Sigmoid colon (tissue), 7 donors: Measurements from ENCODE around the gene HBG1. TPM values are rescaled to one million over a fixed set of nuclear protein-coding genes. Genes with fewer than 3 reads are reported as not detected.

Experiments used
- DNase-seq: peaks from one replicate; pipeline ENCODE4 v3.0.0-alpha.2; 2019
- H3K27ac ChIP-seq, 4 donors: fragments of 200-600 bp; sonication (generic); one replicate each; pipeline ENCODE4 v1.5.1; 2016 to 2019; ENCODE audit warnings: mild to moderate bottlenecking in 1 of 4
- H3K27me3 ChIP-seq, 3 donors: fragments of 200-600 bp; sonication (generic); one replicate each; pipeline ENCODE4 v1.5.1; 2019; ENCODE audit warnings: mild to moderate bottlenecking in 1 of 3
- H3K36me3 ChIP-seq, 4 donors: fragments of 200-600 bp; sonication (generic); one replicate each; pipeline ENCODE4 v1.5.1; 2016 to 2019
- H3K4me1 ChIP-seq, 4 donors: fragments of 200-600 bp; sonication (generic); one replicate each; pipeline ENCODE4 v1.5.1; 2017 to 2019
- H3K4me3 ChIP-seq, 4 donors: fragments of 200-600 bp; sonication (generic); one replicate each; pipeline ENCODE4 v1.5.1; 2017 to 2019; ENCODE audit warnings: mild to moderate bottlenecking in 2 of 4, moderate library complexity in 1 of 4
- H3K9me3 ChIP-seq, 4 donors: fragments of 200-600 bp in 3 of 4; sonication (generic) in 3 of 4; one replicate each; pipeline versions ENCODE4 v1.5.1 to v1.6.1; 2013 to 2019
- EP300 ChIP-seq, 4 donors: sonication (generic); formaldehyde crosslinking; IDR thresholded peaks; one replicate each; pipeline ENCODE4 v1.6.1; 2017; ENCODE audit warnings: antibody characterized with exemption in 4 of 4
- POLR2A ChIP-seq, 2 donors: fragments of 450-650 bp; IDR thresholded peaks; one replicate each; pipeline ENCODE4 v1.6.1; 2016; ENCODE audit warnings: antibody characterized with exemption in 2 of 2, mild to moderate bottlenecking in 2 of 2, moderate library complexity in 2 of 2
- POLR2AphosphoS5 ChIP-seq, 4 donors: sonication (generic); formaldehyde crosslinking; IDR thresholded peaks; one replicate each; pipeline ENCODE4 v1.6.1; 2017; ENCODE audit warnings: antibody characterized with exemption in 4 of 4
- WGBS, 2 donors: extraction: QIAGEN DNeasy Blood & Tissue Kit; methylation state at CpG; one replicate each; pipeline ENCODE4 v1.1.7; 2013; 5-methylcytosine and 5-hydroxymethylcytosine counted together
- intact Hi-C: fragments of 100-400 bp; cut with DNase I; formaldehyde crosslinking; loops from one replicate; pipeline ENCODE4 v1.15.1; 2023
- polyA plus RNA-seq, 3 donors: library from polyadenylated mRNA; stranded (reverse); fragments of 200-250 nt; gene quantifications; one replicate each; pipeline ENCODE4 v1.2.3, GENCODE V29; 2013
- total RNA-seq, 4 donors: library from RNA; depleted of rRNA; stranded (reverse); fragments of >200 nt; gene quantifications; one replicate each; pipeline ENCODE4 v1.1.0, GENCODE V29; 2016
- TF ChIP-seq, protein P1 (sequence below), 4 experiments: fragments of 450-650 bp in 3 of 4; fragments of 200-600 bp in 1 of 4; IDR thresholded peaks; one replicate each; pipeline ENCODE4 v1.5.1; 2016 to 2019; ENCODE audit warnings: antibody characterized with exemption in 4 of 4, mild to moderate bottlenecking in 3 of 4, moderate library complexity in 2 of 4
- donor health status: healthy with polysubstance abuse.
- donor health status: Bipolar disorder and iron deficiency.
- donor health status: healthy.

The HBG1 gene
- total and polyA plus RNA-seq, 7 donors = not detected

DNA sequence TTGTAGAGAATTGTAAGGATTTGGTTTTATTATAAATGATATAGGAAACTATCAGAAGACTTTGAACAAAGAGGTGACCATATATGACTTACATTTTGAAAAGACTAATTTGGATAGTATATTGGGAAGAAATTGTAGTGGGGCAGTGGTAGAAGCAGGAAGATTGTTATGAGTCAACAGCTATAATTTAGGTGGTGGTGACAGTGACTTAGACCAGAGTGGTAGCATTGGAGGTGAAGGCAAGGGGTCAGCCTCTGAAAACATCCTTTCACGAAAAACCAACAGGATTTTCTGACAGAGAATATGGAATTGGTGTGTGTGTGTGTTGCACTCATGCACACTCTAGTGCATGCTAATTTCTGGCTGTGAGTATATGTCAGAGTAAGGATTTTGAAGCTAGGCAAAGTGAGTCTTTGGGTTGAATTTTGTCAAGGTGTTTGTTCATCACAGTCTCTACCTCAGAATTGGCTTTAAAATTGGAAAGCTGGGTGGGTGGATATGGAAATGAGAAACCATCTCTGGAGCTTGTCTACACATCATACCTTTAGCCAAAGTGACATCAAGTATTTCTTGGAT lies 28.2 kb upstream of the HBG1 start:
- intact Hi-C loops = no loop called here
- Histone ChIP-seq H3K4me1 (peaks cover 0 to 7% (median 0%) of the 10 kb centered on the region in 4 donors), H3K36me3 (no peaks in the 10 kb centered on the region), H3K4me3 (no peak overlapping the region), H3K27ac (no peak overlapping the region), H3K9me3 (no peaks in the 10 kb centered on the region), H3K27me3 (no peaks in the 10 kb centered on the region)
- 55 to 80% methylated on average over 1 of the region's 1 CpG for WGBS, 2 donors
- no peak for TF ChIP-seq POLR2AphosphoS5 (IDR thresholded peaks at IDR 0.05)
- TF ChIP-seq POLR2A (IDR thresholded peaks at IDR 0.05) = no peak
- no peak for TF ChIP-seq EP300 (IDR thresholded peaks at IDR 0.05)
- TF ChIP-seq, protein P1, sequence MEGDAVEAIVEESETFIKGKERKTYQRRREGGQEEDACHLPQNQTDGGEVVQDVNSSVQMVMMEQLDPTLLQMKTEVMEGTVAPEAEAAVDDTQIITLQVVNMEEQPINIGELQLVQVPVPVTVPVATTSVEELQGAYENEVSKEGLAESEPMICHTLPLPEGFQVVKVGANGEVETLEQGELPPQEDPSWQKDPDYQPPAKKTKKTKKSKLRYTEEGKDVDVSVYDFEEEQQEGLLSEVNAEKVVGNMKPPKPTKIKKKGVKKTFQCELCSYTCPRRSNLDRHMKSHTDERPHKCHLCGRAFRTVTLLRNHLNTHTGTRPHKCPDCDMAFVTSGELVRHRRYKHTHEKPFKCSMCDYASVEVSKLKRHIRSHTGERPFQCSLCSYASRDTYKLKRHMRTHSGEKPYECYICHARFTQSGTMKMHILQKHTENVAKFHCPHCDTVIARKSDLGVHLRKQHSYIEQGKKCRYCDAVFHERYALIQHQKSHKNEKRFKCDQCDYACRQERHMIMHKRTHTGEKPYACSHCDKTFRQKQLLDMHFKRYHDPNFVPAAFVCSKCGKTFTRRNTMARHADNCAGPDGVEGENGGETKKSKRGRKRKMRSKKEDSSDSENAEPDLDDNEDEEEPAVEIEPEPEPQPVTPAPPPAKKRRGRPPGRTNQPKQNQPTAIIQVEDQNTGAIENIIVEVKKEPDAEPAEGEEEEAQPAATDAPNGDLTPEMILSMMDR (IDR thresholded peaks at IDR 0.05) = no peak
- no peak for DNase-seq

DNA sequence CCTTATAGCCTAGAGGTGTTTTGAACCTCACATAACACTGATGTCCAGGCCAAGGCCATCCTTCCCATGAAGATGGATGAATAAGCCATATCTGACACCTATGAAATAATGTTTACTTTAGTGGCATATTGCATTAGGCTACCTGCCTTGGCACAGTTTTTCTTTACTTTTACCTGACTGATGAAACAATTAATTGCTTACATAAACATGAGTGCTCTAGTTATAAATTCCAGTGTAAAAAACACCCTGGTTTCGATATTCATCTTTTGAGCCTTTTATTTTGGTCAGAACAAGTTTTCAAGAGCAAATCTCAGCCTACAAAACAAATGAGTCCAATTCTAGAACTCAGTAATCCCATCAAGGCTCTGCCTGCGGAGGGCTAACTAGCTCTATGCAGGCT lies 27.0 kb upstream of the HBG1 start:
- intact Hi-C loops = no loop called here
- DNase-seq = no peak
- WGBS, 2 donors = 70 to 84% methylated on average over 2 of the region's 2 CpGs
- H3K4me3 ChIP-seq = no peak overlapping the region
- H3K4me1 ChIP-seq = peaks cover 0 to 7% (median 0%) of the 10 kb centered on the region in 4 donors
- no peak overlapping the region for H3K27ac ChIP-seq
- TF ChIP-seq EP300 (IDR thresholded peaks at IDR 0.05) = no peak
- no peak for TF ChIP-seq POLR2AphosphoS5 (IDR thresholded peaks at IDR 0.05)
- TF ChIP-seq, protein P1 (IDR thresholded peaks at IDR 0.05) = no peak
- no peak for TF ChIP-seq POLR2A (IDR thresholded peaks at IDR 0.05)
- H3K27me3 ChIP-seq = no peaks in the 10 kb centered on the region
- H3K36me3 ChIP-seq = no peaks in the 10 kb centered on the region
- H3K9me3 ChIP-seq = no peaks in the 10 kb centered on the region

DNA sequence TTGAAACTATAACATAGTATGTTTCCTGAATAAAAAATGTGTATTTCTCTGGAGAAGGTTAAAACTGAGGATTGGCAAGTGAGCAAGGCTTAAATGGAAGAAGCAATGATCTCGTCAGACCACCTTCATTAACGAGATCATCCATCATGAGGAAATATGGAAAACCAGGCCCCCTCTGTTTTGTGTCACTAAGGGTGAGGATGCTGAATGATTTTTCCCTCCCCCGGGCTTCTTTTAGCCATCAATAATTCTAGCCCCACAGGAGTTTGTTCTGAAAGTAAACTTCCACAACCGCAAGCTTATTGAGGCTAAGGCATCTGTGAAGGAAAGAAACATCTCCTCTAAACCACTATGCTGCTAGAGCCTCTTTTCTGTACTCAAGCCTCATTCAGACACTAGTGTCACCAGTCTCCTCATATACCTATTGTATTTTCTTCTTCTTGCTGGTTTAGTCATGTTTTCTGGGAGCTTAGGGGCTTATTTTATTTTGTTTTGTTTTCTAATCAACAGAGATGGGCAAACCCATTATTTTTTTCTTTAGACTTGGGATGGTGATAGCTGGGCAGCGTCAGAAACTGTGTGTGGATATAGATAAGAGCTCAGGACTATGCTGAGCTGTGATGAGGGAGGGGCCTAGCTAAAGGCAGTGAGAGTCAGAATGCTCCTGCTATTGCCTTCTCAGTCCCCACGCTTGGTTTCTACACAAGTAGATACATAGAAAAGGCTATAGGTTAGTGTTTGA lies 25.9 kb upstream of the HBG1 start:
- no peak overlapping the region for H3K27ac ChIP-seq
- no peaks in the 10 kb centered on the region for H3K9me3 ChIP-seq
- H3K4me3 ChIP-seq = no peak overlapping the region
- no peak for DNase-seq
- intact Hi-C loops = no loop called here
- no peaks in the 10 kb centered on the region for H3K36me3 ChIP-seq
- no peaks in the 10 kb centered on the region for H3K27me3 ChIP-seq
- no peak for TF ChIP-seq POLR2AphosphoS5 (IDR thresholded peaks at IDR 0.05)
- TF ChIP-seq EP300 (IDR thresholded peaks at IDR 0.05) = no peak
- TF ChIP-seq POLR2A (IDR thresholded peaks at IDR 0.05) = no peak
- TF ChIP-seq, protein P1 (IDR thresholded peaks at IDR 0.05) = no peak
- H3K4me1 ChIP-seq = peaks cover 0 to under 1% (median 0%) of the 10 kb centered on the region in 4 donors
- 80 to 83% methylated on average over 6 of the region's 6 CpGs for WGBS, 2 donors

DNA sequence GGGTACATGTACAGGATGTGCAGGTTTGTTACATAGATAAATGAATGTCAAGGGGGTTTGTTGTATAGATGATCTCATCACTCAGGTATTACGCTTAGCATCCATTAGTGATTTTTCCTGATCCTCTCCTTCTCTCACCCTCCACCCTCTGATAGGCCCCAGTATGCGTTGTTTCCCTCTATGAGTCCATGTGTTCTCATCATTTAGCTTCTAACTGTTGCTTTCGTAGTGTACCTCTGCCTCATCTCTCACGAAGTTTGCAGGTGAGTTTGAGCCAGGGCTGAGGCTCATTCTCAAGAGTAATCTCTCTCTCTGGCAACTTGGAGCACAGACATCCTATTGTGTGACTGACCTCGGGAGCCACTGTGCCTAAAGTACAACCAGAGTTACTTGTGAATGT lies 24.7 kb upstream of the HBG1 start:
- Histone ChIP-seq H3K4me3 (no peak overlapping the region), H3K36me3 (no peaks in the 10 kb centered on the region), H3K27me3 (no peaks in the 10 kb centered on the region), H3K4me1 (no peaks in the 10 kb centered on the region), H3K27ac (no peak overlapping the region), H3K9me3 (no peaks in the 10 kb centered on the region)
- intact Hi-C loops = no loop called here
- DNase-seq = no peak
- 66 to 78% methylated on average over 5 of the region's 5 CpGs for WGBS, 2 donors
- TF ChIP-seq POLR2A (IDR thresholded peaks at IDR 0.05) (no peak), POLR2AphosphoS5 (IDR thresholded peaks at IDR 0.05) (no peak), EP300 (IDR thresholded peaks at IDR 0.05) (no peak)
- TF ChIP-seq, protein P1 (IDR thresholded peaks at IDR 0.05) = no peak
